DOHH2 (cell line): ENCODE measurements around the gene HEXIM2.
"Not testable (repeated sequence)": the region's sequence is repeated elsewhere in the genome, so short reads cannot be mapped to it uniquely, and the experiment has no call there.

ENCODE experiments used
- H3F3A ChIP-seq: fragments of 200-600 bp; sonication (generic), shearing (Covaris generic); 2 replicates; pipeline ENCODE4 v1.6.0; 2016; ENCODE audit warnings: antibody characterized with exemption, mild to moderate bottlenecking; ENCODE audit not compliant: control insufficient read depth, insufficient read depth
- H3K27ac ChIP-seq: fragments of 200-600 bp; sonication (generic); 2 replicates; pipeline ENCODE4 v1.5.1; 2014; ENCODE audit warnings: low read depth, mild to moderate bottlenecking, low read length, moderate library complexity
- H3K27me3 ChIP-seq: fragments of 200-600 bp; sonication (generic); 2 replicates; pipeline ENCODE4 v1.6.1; 2014; ENCODE audit warnings: mild to moderate bottlenecking, low read length, mixed read lengths; ENCODE audit not compliant: control insufficient read depth
- H3K36me3 ChIP-seq: fragments of 200-600 bp; sonication (generic); 2 replicates; pipeline ENCODE4 v1.6.1; 2014; ENCODE audit warnings: mild to moderate bottlenecking, low read length, moderate library complexity, mixed read lengths; ENCODE audit not compliant: control insufficient read depth
- H3K4me1 ChIP-seq: fragments of 200-600 bp; sonication (generic); 2 replicates; pipeline ENCODE4 v1.6.1; 2014; ENCODE audit warnings: mild to moderate bottlenecking, low read length, mixed read lengths; ENCODE audit not compliant: control insufficient read depth
- H3K4me2 ChIP-seq: fragments of 200-600 bp; sonication (generic); 2 replicates; pipeline ENCODE4 v1.6.0; 2014; ENCODE audit warnings: mild to moderate bottlenecking, low read length, moderate library complexity
- H3K4me3 ChIP-seq: fragments of 200-600 bp; sonication (generic); 2 replicates; pipeline ENCODE4 v1.5.1; 2014; ENCODE audit warnings: mild to moderate bottlenecking, low read length, mixed read lengths
- H3K79me2 ChIP-seq: fragments of 200-600 bp; sonication (generic); 2 replicates; pipeline ENCODE4 v1.6.1; 2014; ENCODE audit warnings: mild to moderate bottlenecking, low read length, mixed read lengths; ENCODE audit not compliant: control insufficient read depth
- H3K9me2 ChIP-seq: fragments of 200-600 bp; sonication (generic); replicated peaks from 2 replicates; pipeline ENCODE4 v1.6.1; 2014; ENCODE audit warnings: mild to moderate bottlenecking, low read length, mixed read lengths; ENCODE audit not compliant: control insufficient read depth
- H3K9me3 ChIP-seq: fragments of 200-600 bp; sonication (generic); 2 replicates; pipeline ENCODE4 v1.6.1; 2014; ENCODE audit warnings: antibody characterized with exemption, low read length, mixed read lengths; ENCODE audit not compliant: control insufficient read depth, insufficient read depth
- H4K20me1 ChIP-seq: fragments of 200-600 bp; sonication (generic); 2 replicates; pipeline ENCODE4 v1.6.0; 2014; ENCODE audit warnings: low read depth, mild to moderate bottlenecking, antibody characterized with exemption, low read length, moderate library complexity; ENCODE audit not compliant: control insufficient read depth, insufficient read depth
- EZH2phosphoT487 ChIP-seq: fragments of 200-600 bp; sonication (generic); IDR thresholded peaks from 2 replicates; pipeline ENCODE4 v1.6.1; 2017; ENCODE audit warnings: borderline replicate concordance, mild to moderate bottlenecking, antibody characterized with exemption, low read length, moderate library complexity, mixed read lengths
- TF ChIP-seq, protein P1 (sequence below): fragments of 200-600 bp; sonication (generic); IDR thresholded peaks from one replicate; pipeline ENCODE4 v1.5.1; 2014; ENCODE audit warnings: antibody characterized with exemption, mild to moderate bottlenecking, low read depth, low read length; ENCODE audit not compliant: poor library complexity, severe bottlenecking

The HEXIM2 gene

DNA sequence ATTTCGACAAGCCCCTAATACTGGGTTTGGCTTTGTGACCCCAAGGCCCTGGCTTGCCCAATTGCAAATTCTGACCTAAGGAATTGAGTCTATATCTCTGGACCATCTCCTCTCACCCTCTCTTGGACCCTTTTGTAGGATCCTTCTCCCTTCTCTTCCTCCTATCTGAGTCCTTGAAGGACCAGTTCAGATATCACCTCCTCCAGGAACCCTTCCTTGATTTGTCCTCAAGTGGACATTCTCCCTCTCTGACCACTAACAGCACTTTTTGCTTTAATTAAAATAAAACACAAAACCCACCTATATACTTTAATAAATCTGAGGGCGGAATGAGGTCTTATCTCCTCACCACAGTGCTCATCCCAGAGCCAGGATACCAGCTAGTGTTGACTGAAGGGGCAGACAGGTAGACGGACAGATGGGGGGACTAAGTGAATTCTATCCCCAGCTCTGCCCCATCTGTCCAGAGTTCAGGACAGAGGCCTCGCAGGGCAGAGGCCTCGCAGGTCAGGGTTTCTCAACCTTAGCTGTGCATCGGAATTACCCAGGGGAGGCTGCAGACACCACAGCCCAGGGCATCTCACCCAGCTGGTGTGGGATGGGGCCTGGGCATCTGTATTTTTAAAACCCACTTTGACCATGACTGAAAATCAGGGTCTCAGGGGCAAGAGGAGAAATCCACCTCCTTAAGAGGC, 38.5 kb upstream of the HEXIM2 start:
- H3K27me3 ChIP-seq: no peaks in the 10 kb centered on the region
- H3K27ac ChIP-seq: no peak overlapping the region
- no peaks in the 10 kb centered on the region for H4K20me1 ChIP-seq
- no peaks in the 10 kb centered on the region for H3F3A ChIP-seq
- no peaks in the 10 kb centered on the region for H3K36me3 ChIP-seq
- no peaks in the 10 kb centered on the region for H3K9me3 ChIP-seq
- no peak for TF ChIP-seq EZH2phosphoT487
- TF ChIP-seq, protein P1, sequence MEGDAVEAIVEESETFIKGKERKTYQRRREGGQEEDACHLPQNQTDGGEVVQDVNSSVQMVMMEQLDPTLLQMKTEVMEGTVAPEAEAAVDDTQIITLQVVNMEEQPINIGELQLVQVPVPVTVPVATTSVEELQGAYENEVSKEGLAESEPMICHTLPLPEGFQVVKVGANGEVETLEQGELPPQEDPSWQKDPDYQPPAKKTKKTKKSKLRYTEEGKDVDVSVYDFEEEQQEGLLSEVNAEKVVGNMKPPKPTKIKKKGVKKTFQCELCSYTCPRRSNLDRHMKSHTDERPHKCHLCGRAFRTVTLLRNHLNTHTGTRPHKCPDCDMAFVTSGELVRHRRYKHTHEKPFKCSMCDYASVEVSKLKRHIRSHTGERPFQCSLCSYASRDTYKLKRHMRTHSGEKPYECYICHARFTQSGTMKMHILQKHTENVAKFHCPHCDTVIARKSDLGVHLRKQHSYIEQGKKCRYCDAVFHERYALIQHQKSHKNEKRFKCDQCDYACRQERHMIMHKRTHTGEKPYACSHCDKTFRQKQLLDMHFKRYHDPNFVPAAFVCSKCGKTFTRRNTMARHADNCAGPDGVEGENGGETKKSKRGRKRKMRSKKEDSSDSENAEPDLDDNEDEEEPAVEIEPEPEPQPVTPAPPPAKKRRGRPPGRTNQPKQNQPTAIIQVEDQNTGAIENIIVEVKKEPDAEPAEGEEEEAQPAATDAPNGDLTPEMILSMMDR: no peak
- H3K4me1 ChIP-seq: no peaks in the 10 kb centered on the region
- H3K4me3 ChIP-seq: no peak overlapping the region
- no peak overlapping the region for H3K4me2 ChIP-seq
- H3K9me2 ChIP-seq: no peaks in the 10 kb centered on the region
- H3K79me2 ChIP-seq: no peaks in the 10 kb centered on the region

DNA sequence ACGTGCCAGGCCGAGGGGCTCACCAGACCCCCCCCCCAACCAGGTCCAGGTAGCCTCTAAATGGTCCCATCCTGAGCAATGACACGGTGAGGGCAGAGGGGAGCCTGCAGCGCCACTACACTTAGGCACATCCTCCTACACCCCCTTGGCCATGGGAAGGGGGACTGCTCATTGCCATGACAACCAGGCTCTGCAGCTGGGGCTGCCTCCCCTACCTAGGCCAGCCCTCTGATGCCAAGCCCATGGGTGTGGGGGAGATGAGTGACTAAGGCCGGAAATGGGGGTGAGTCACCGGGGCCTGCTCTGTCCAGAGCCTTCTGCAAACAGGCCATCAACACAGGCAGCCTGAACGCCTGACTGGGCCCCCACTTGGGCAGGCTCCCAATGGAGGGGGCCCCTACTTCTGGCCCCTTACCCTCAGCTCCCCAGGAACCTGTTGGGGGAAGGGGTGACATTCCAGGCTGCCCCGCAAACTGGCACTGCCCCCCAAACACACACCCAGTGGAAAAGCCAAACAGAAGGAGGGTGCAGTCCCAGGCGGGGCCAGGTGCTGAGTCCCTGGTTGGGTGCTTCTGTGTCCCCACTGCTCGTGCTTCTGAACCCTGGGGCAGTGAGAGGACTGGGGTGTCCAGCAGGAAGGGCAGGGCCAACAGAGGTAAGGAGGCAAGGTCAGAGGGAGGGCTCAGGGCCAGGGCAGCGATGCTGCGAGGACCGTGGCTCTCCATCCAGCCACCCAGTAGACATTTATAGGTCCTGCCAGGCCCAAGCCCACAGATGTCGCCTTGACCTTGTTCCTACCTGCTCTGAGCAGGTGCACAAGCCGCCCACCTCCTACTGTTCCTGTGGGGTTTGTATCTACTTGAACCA, 37.5 kb upstream of the HEXIM2 start:
- Histone ChIP-seq H3F3A (no peaks in the 10 kb centered on the region), H3K36me3 (no peaks in the 10 kb centered on the region), H3K4me1 (no peaks in the 10 kb centered on the region), H3K27me3 (no peaks in the 10 kb centered on the region), H3K79me2 (no peaks in the 10 kb centered on the region), H3K27ac (no peak overlapping the region), H3K9me3 (no peaks in the 10 kb centered on the region), H4K20me1 (no peaks in the 10 kb centered on the region), H3K4me2 (no peak overlapping the region), H3K4me3 (no peak overlapping the region), H3K9me2 (no peaks in the 10 kb centered on the region)
- TF ChIP-seq, protein P1: no peak

DNA sequence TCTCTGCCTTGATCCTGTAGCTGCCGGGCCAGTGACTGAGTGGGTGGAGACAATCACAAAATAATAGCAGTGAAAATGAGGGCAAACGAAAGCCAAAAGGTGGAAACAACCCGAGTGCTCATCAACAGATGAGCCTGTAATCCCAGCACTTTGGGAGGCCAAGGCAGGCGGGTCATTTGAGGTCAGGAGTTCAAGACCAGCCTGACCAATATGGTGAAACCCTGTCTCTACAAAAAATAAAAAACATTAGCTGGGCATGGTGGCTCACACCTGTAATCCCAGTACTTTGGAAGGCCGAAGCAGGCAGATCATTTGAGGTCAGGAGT, 36.9 kb upstream of the HEXIM2 start:
- H3K27me3 ChIP-seq, H3F3A ChIP-seq, H3K4me2 ChIP-seq, H3K4me1 ChIP-seq, H3K4me3 ChIP-seq, H3K9me2 ChIP-seq, H3K9me3 ChIP-seq, H4K20me1 ChIP-seq, H3K79me2 ChIP-seq, H3K36me3 ChIP-seq, H3K27ac ChIP-seq: not testable (repeated sequence)

DNA sequence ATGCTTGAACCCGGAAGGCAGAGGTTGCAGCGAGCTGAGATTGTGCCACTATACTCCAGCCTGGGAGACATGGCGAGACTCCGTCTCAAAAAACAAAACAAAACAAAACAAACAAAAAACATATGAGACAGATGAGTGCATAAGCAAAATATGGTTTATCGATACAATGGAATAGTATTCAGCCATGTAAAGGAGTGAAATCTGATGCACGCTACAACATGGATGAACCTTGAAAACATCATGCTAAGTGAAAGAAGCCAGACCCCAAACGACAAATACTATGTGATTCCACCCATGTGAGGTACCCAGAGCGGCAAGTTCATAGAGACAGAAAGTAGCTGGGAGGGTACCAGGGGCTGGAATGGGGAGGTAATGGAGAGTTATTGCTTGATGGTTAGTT, 36.2 kb upstream of the HEXIM2 start:
- H3K9me2 ChIP-seq: no peaks in the 10 kb centered on the region
- H3K9me3 ChIP-seq: no peaks in the 10 kb centered on the region
- H3K79me2 ChIP-seq: no peaks in the 10 kb centered on the region
- no peaks in the 10 kb centered on the region for H3K4me1 ChIP-seq
- H3K4me2 ChIP-seq: no peak overlapping the region
- H3K36me3 ChIP-seq: no peaks in the 10 kb centered on the region
- H3K4me3 ChIP-seq: no peak overlapping the region
- H3F3A ChIP-seq: no peaks in the 10 kb centered on the region
- peaks cover 6% of the 10 kb centered on the region; the same call in 1 of the 2 replicates for H3K27me3 ChIP-seq
- H3K27ac ChIP-seq: no peak overlapping the region
- TF ChIP-seq EZH2phosphoT487: no peak
- TF ChIP-seq, protein P1: no peak
- H4K20me1 ChIP-seq: no peaks in the 10 kb centered on the region
